ENCODE measurements around the gene NEURL3. TPM values are rescaled to one million over a fixed set of nuclear protein-coding genes. Genes with fewer than 3 reads are reported as not detected.

NEURL3 gene
- total RNA-seq, 1 donor, result not detected

DNA sequence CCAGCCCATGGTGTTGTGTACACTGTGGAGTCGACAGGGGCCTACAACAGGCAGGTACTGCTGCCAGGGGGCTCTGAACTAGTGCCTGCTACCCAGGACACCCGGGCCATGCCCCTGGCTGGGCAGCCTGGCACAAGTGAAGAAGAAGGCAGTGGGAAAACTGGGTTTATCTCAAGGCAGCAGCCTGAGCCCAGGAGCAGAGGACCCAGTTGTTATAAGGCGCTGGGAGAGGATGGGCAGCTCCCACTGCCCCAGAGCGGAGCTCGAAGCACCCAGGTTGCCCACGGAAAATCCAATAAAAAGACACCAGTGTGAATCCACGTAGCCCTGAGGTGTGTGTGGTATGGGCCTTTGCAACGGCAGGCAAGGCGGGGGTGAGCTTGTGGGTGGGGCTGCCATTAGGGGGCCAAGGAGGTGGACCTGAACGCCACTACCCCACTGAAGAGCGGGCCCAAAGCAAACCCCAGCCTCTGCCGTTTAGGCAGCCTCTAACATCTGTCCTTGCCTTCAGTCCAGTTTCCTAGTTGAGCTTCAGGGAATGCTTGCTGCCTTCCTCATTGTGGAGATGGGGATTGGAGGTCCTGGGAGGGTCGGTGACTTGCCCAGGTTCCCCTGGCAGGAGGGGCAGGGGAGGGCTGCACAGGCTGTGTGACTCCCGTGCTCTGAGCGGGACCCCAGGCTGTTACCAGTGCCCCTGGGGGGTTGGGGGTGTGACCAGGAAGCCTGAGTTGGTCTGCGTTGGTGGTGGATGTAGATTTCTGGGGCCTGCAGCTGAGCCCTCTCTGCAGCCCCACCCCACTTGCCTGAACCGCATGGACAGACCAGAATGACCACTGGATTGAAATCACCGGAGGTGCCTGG lies 47.4 kb upstream of the NEURL3 start:
- Histone ChIP-seq H2AFZ (ENCODE audit: low read length) (no peak overlapping the region), H3K27ac (ENCODE audit: low read depth, low read length) (no peak overlapping the region), H3K79me2 (ENCODE audit: insufficient read depth, low read length) (no peaks in the 10 kb centered on the region), H3K27me3 (ENCODE audit: insufficient read depth, low read length) (no peaks in the 10 kb centered on the region), H3K4me2 (ENCODE audit: insufficient read depth, low read length) (no peak overlapping the region), H4K20me1 (ENCODE audit: insufficient read depth, low read length) (no peaks in the 10 kb centered on the region), H3K9me3 (ENCODE audit: low read depth, low read length) (no peaks in the 10 kb centered on the region), H3K36me3 (ENCODE audit: insufficient read depth, low read length) (peaks cover 5% of the 10 kb centered on the region), H3K4me1 (ENCODE audit: insufficient read depth, low read length) (peaks cover 21% of the 10 kb centered on the region), H3K4me3 (ENCODE audit: insufficient read depth, low read length) (no peak overlapping the region)
- peak; percentile 57 for DNase-seq (ENCODE audit: insufficient read length, low spot score, missing footprints)
- TF ChIP-seq CTCF (IDR thresholded peaks at IDR 0.05; ENCODE audit: extremely low read depth, low read depth, low read length), result no peak

- Histone ChIP-seq H3K27ac (ENCODE audit: low read depth, low read length) (no peak overlapping the region), H3K4me3 (ENCODE audit: insufficient read depth, low read length) (no peak overlapping the region), H4K20me1 (ENCODE audit: insufficient read depth, low read length) (no peaks in the 10 kb centered on the region), H2AFZ (ENCODE audit: low read length) (no peak overlapping the region), H3K79me2 (ENCODE audit: insufficient read depth, low read length) (peaks cover under 1% of the 10 kb centered on the region), H3K4me2 (ENCODE audit: insufficient read depth, low read length) (no peak overlapping the region), H3K9me3 (ENCODE audit: low read depth, low read length) (no peaks in the 10 kb centered on the region), H3K4me1 (ENCODE audit: insufficient read depth, low read length) (peaks cover 25% of the 10 kb centered on the region), H3K27me3 (ENCODE audit: insufficient read depth, low read length) (no peaks in the 10 kb centered on the region), H3K36me3 (ENCODE audit: insufficient read depth, low read length) (peaks cover 5% of the 10 kb centered on the region)
- no peak for TF ChIP-seq CTCF (IDR thresholded peaks at IDR 0.05; ENCODE audit: extremely low read depth, low read depth, low read length)
- peak; percentile 54 for DNase-seq (ENCODE audit: insufficient read length, low spot score, missing footprints)
Measured at GRCh38 chr2:96551605-96552314, 46.6 kb upstream of the NEURL3 start.

GRCh38 chr2:96550787-96551604 lies 45.8 kb upstream of the NEURL3 start:
- Histone ChIP-seq H3K4me3 (ENCODE audit: insufficient read depth, low read length) (no peak overlapping the region), H3K27ac (ENCODE audit: low read depth, low read length) (no peak overlapping the region), H3K27me3 (ENCODE audit: insufficient read depth, low read length) (no peaks in the 10 kb centered on the region), H3K9me3 (ENCODE audit: low read depth, low read length) (no peaks in the 10 kb centered on the region), H3K4me2 (ENCODE audit: insufficient read depth, low read length) (no peak overlapping the region), H2AFZ (ENCODE audit: low read length) (no peak overlapping the region), H4K20me1 (ENCODE audit: insufficient read depth, low read length) (no peaks in the 10 kb centered on the region), H3K4me1 (ENCODE audit: insufficient read depth, low read length) (peaks cover 21% of the 10 kb centered on the region), H3K79me2 (ENCODE audit: insufficient read depth, low read length) (peaks cover 3% of the 10 kb centered on the region), H3K36me3 (ENCODE audit: insufficient read depth, low read length) (peaks cover 5% of the 10 kb centered on the region)
- peak; percentile 45 for DNase-seq (ENCODE audit: insufficient read length, low spot score, missing footprints)
- no peak for TF ChIP-seq CTCF (IDR thresholded peaks at IDR 0.05; ENCODE audit: extremely low read depth, low read depth, low read length)
